Endothelial cell of umbilical vein (primary cell): Measurements from ENCODE around the gene LSP1. TPM values are rescaled to one million over a fixed set of nuclear protein-coding genes. Genes with fewer than 3 reads are reported as not detected.

Experiments used
- BruUV-seq: library from RNA; stranded (reverse); fragments of 400-500 nt; replicated peaks from 2 replicates; lab custom pipeline; 2021; lab: Mats Ljungman, UMichigan
- CTCF ChIA-PET: fragments of 300-600, 350-600 bp; sonication (Branson Sonifier 250); formaldehyde crosslinking; loops from one replicate; lab custom pipeline; 2021; ENCODE audit warnings: antibody characterized with exemption, inconsistent platforms; lab: Charles Lee
- POLR2A ChIA-PET: fragments of 300-600, 350-600 bp; sonication (Branson Sonifier 250); formaldehyde crosslinking; loops from one replicate; lab custom pipeline; 2021; ENCODE audit warnings: antibody characterized with exemption, inconsistent platforms; lab: Charles Lee
- DNase-seq: peaks from one replicate; pipeline ENCODE4 v3.0.0-alpha.2; 2011; ENCODE audit warnings: low read depth, low spot score
- FAIRE-seq: peaks from 2 replicates; lab custom pipeline; 2011; peaks lifted over from hg19 to GRCh38; lab: Jason Lieb, UNC
- H2AFZ ChIP-seq: 2 replicates; pipeline ENCODE4 v1.6.0; 2012; ENCODE audit warnings: low read depth, low read length, control low read depth, inconsistent platforms
- H3K27ac ChIP-seq: 2 replicates; pipeline ENCODE4 v1.5.1; 2011; ENCODE audit warnings: low read depth, mild to moderate bottlenecking, control low read depth, low read length, moderate library complexity; ENCODE audit not compliant: insufficient read depth
- H3K27me3 ChIP-seq, 2 experiments: 2 replicates each; pipeline versions ENCODE4 v1.6.0 to v1.6.1; 2011; ENCODE audit warnings: low read length in 2 of 2, mixed read lengths in 1 of 2; ENCODE audit not compliant: control insufficient read depth in 2 of 2, insufficient read depth in 2 of 2
- H3K36me3 ChIP-seq, 2 experiments: 2 replicates in 1 of 2; 3 replicates in 1 of 2; pipeline ENCODE4 v1.5.1; 2011; ENCODE audit warnings: low read length in 2 of 2, mild to moderate bottlenecking in 1 of 2, moderate library complexity in 1 of 2; ENCODE audit not compliant: control insufficient read depth in 2 of 2, insufficient read depth in 2 of 2; ENCODE audit errors: extremely low read depth in 1 of 2
- H3K4me1 ChIP-seq: 3 replicates; pipeline ENCODE4 v1.5.1; 2011; ENCODE audit warnings: mild to moderate bottlenecking, low read length; ENCODE audit not compliant: control insufficient read depth, insufficient read depth; ENCODE audit errors: extremely low read depth
- H3K4me2 ChIP-seq: 2 replicates; pipeline ENCODE4 v1.6.1; 2011; ENCODE audit warnings: low read length, control low read depth, mixed read lengths; ENCODE audit not compliant: insufficient read depth
- H3K4me3 ChIP-seq, 3 experiments: fragments of 200-600 bp in 1 of 3; sonication (generic), shearing (Covaris generic) in 1 of 3; replicated peaks in 1 of 3; 2 replicates each; pipeline ENCODE4 v1.5.1; 2011 to 2016; ENCODE audit warnings: control low read depth in 3 of 3, low read length in 3 of 3, mild to moderate bottlenecking in 2 of 3, inconsistent platforms in 1 of 3, low read depth in 1 of 3, moderate library complexity in 1 of 3; ENCODE audit not compliant: insufficient read depth in 1 of 3
- H3K79me2 ChIP-seq: 2 replicates; pipeline ENCODE4 v1.6.0; 2012; ENCODE audit warnings: low read length, inconsistent platforms; ENCODE audit not compliant: control insufficient read depth, insufficient read depth
- H3K9ac ChIP-seq: replicated peaks from 2 replicates; pipeline ENCODE3; 2011; ENCODE audit warnings: low read length, control low read depth; ENCODE audit not compliant: insufficient read depth; ENCODE audit errors: extremely low read depth
- H3K9me1 ChIP-seq: replicated peaks from 3 replicates; pipeline ENCODE4 v1.6.0; 2011; ENCODE audit warnings: mild to moderate bottlenecking, low read length; ENCODE audit not compliant: control insufficient read depth, insufficient read depth; ENCODE audit errors: extremely low read depth
- H3K9me3 ChIP-seq: replicated peaks from 2 replicates; pipeline ENCODE4 v1.5.1; 2012; ENCODE audit warnings: low read length, inconsistent platforms; ENCODE audit not compliant: control insufficient read depth, insufficient read depth
- H4K20me1 ChIP-seq: replicated peaks from 2 replicates; pipeline ENCODE3; 2011; ENCODE audit warnings: mild to moderate bottlenecking, low read length; ENCODE audit not compliant: control insufficient read depth, insufficient read depth; ENCODE audit errors: extremely low read depth
- EZH2 ChIP-seq: IDR thresholded peaks from 2 replicates; pipeline ENCODE4 v1.6.1; 2012; ENCODE audit warnings: borderline replicate concordance, low read depth, mild to moderate bottlenecking, moderate library complexity, low read length, inconsistent platforms; ENCODE audit not compliant: severe bottlenecking
- FOS ChIP-seq: IDR thresholded peaks from 2 replicates; pipeline ENCODE4 v1.6.1; 2011; ENCODE audit warnings: mild to moderate bottlenecking, low read length, moderate library complexity, borderline replicate concordance; ENCODE audit not compliant: insufficient read depth
- GATA2 ChIP-seq: IDR thresholded peaks from 2 replicates; pipeline ENCODE4 v1.7.0; 2011; ENCODE audit warnings: low read depth, mild to moderate bottlenecking, moderate library complexity, mixed read lengths, low read length; ENCODE audit not compliant: insufficient read length, insufficient read depth
- JUN ChIP-seq: IDR thresholded peaks from 2 replicates; pipeline ENCODE4 v1.6.1; 2011; ENCODE audit warnings: borderline replicate concordance, low read depth; ENCODE audit not compliant: insufficient read length, insufficient read depth
- POLR2A ChIP-seq: IDR thresholded peaks from 2 replicates; pipeline ENCODE4 v1.6.1; 2012; ENCODE audit warnings: low read depth, mild to moderate bottlenecking, control low read depth, low read length
- dilution Hi-C: fragments of 300-500 bp; cut with MboI; formaldehyde crosslinking; loops from one replicate; pipeline ENCODE4 v1.15.0; 2019; ENCODE audit warnings: low sequenced_read_pairs; ENCODE audit not compliant: extremely low pct_ligation_motif_present
- intact Hi-C: fragments of 100-400 bp; cut with micrococcal nuclease; formaldehyde crosslinking; loops from one replicate; pipeline ENCODE4 v1.10.0; 2022
- polyA plus RNA-seq, 4 experiments: library from polyadenylated mRNA; depleted of rRNA in 3 of 4; stranded (reverse) in 3 of 4; unstranded in 1 of 4; fragments of >200 nt; gene quantifications; 2 replicates each; pipeline versions ENCODE4 v1.2.1 to v1.2.3, GENCODE V29; 2011 to 2012; ENCODE audit warnings: missing spikeins in 1 of 4
- total RNA-seq: library from RNA; stranded (reverse); gene quantifications from 2 replicates; pipeline ENCODE4 v1.2.3, GENCODE V29; 2021

Gene LSP1
- total and polyA plus RNA-seq, 2 donors (not counting 3 experiments of a cell fraction or from before 2014, with no cell fraction given) = not detected

GRCh38 chr11:1890856-1891830 is 38.3 kb downstream of the LSP1 start:
- Histone ChIP-seq H3K9ac (no peak overlapping the region), H3K4me1 (no peaks in the 10 kb centered on the region), H4K20me1 (no peaks in the 10 kb centered on the region), H3K4me2 (no peak overlapping the region), H3K9me3 (no peaks in the 10 kb centered on the region), H3K79me2 (no peaks in the 10 kb centered on the region), H3K4me3 (no peak overlapping the region), H3K9me1 (no peaks in the 10 kb centered on the region), H2AFZ (no peak overlapping the region), H3K27me3 (peaks cover 2 to 3% of the 10 kb centered on the region in 2 experiments), H3K36me3 (no peaks in the 10 kb centered on the region), H3K27ac (no peak overlapping the region)
- TF ChIP-seq FOS (no peak), GATA2 (no peak), POLR2A (no peak)
- dilution Hi-C loops = no loop called here
- DNase-seq (no peak), FAIRE-seq (no peak)
- intact Hi-C loops = no loop called here
- CTCF ChIA-PET = interaction anchor here (1.0 to 2.2 kb wide), 3 partner anchors 9 to 239 kb away, joined by 3 to 15 read pairs (median 4); no protein-coding TSS in a partner anchor
- no TSS peak for BruUV-seq
- POLR2A ChIA-PET = no interaction called here

- no peak within 1 kb of the TSS for H3K4me3 ChIP-seq
- no peak within 1 kb of the TSS for H2AFZ ChIP-seq
- no peak within 1 kb of the TSS for H3K27ac ChIP-seq
- no peaks in the 10 kb centered on the region for H3K9me3 ChIP-seq
- no peaks in the 10 kb centered on the region for H3K79me2 ChIP-seq
- intact Hi-C loops (no loop called here), dilution Hi-C loops (no loop called here)
- no peak for FAIRE-seq
- H4K20me1 ChIP-seq = no peaks in the 10 kb centered on the region
- no TSS peak for BruUV-seq
- peaks cover 3 to 9% of the 10 kb centered on the region in 2 experiments for H3K27me3 ChIP-seq
- POLR2A ChIA-PET = no interaction called here
- TF ChIP-seq JUN (no peak), EZH2 (no peak)
- no peaks in the 10 kb centered on the region for H3K4me1 ChIP-seq
- CTCF ChIA-PET = interaction anchor here (1.0 to 2.2 kb wide), 3 partner anchors 10 to 239 kb away, joined by 3 to 15 read pairs (median 4); no protein-coding TSS in a partner anchor
- H3K4me2 ChIP-seq = no peak within 1 kb of the TSS
- DNase-seq = no peak
- H3K9me1 ChIP-seq = no peaks in the 10 kb centered on the region
- H3K9ac ChIP-seq = no peak within 1 kb of the TSS
- no peaks in the 10 kb centered on the region for H3K36me3 ChIP-seq
These were observed 38.9 kb downstream of the LSP1 start, which contains the start of gene PRR33 for GRCh38 chr11:1891831-1892115. TSS of gene PRR33 (minus strand) at chr11:1891895. CDS start at chr11:1890584, 1,311 bp downstream.
